ENCODE measurements around the gene LAMB4. TPM values are rescaled to one million over a fixed set of nuclear protein-coding genes. Genes with fewer than 3 reads are reported as not detected.

LAMB4 gene
- total RNA-seq, 1 donor from 2014 or later = 18.3 TPM

GRCh38 chr7:108087778-108088177 is 42.4 kb downstream of the LAMB4 start:
- no peaks in the 10 kb centered on the region for H3K27me3 Mint-ChIP-seq (ENCODE audit: low read depth)
- no peak for DNase-seq (ENCODE audit: low spot score in 2 of 2, unreplicated experiment in 2 of 2)
- TF ChIP-seq CTCF (IDR thresholded peaks at IDR 0.05; ENCODE audit: unreplicated experiment) = no peak
- peaks cover 4% of the 10 kb centered on the region for H3K36me3 Mint-ChIP-seq
- H3K4me1 Mint-ChIP-seq = peaks cover 35% of the 10 kb centered on the region
- peaks cover 5% of the 10 kb centered on the region for H3K9me3 Mint-ChIP-seq
- no peak overlapping the region for H3K4me3 Mint-ChIP-seq
- H3K27ac Mint-ChIP-seq = peak overlapping the region; percentile 35

GRCh38 chr7:108086962-108087361 is 43.2 kb downstream of the LAMB4 start:
- H3K27me3 Mint-ChIP-seq (ENCODE audit: low read depth) = no peaks in the 10 kb centered on the region
- H3K36me3 Mint-ChIP-seq = peaks cover 4% of the 10 kb centered on the region
- H3K4me3 Mint-ChIP-seq = no peak overlapping the region
- H3K4me1 Mint-ChIP-seq = peaks cover 30% of the 10 kb centered on the region
- H3K27ac Mint-ChIP-seq = peak overlapping the region; percentile 9
- DNase-seq (ENCODE audit: low spot score in 2 of 2, unreplicated experiment in 2 of 2) = no peak
- TF ChIP-seq CTCF (IDR thresholded peaks at IDR 0.05; ENCODE audit: unreplicated experiment) = no peak
- peaks cover 8% of the 10 kb centered on the region for H3K9me3 Mint-ChIP-seq

GRCh38 chr7:108086546-108086945 is 43.6 kb downstream of the LAMB4 start:
- Mint-ChIP-seq H3K4me1 (peaks cover 28% of the 10 kb centered on the region), H3K36me3 (peaks cover 7% of the 10 kb centered on the region), H3K27me3 (ENCODE audit: low read depth) (no peaks in the 10 kb centered on the region), H3K4me3 (no peak overlapping the region), H3K27ac (peak overlapping the region; percentile 9), H3K9me3 (peaks cover 12% of the 10 kb centered on the region)
- DNase-seq (ENCODE audit: low spot score in 2 of 2, unreplicated experiment in 2 of 2) = no peak
- TF ChIP-seq CTCF (IDR thresholded peaks at IDR 0.05; ENCODE audit: unreplicated experiment) = no peak

GRCh38 chr7:108083980-108084379 is 46.2 kb downstream of the LAMB4 start:
- Mint-ChIP-seq H3K27ac (no peak overlapping the region), H3K27me3 (ENCODE audit: low read depth) (no peaks in the 10 kb centered on the region), H3K36me3 (peaks cover 11% of the 10 kb centered on the region), H3K9me3 (peaks cover 17% of the 10 kb centered on the region), H3K4me3 (no peak overlapping the region), H3K4me1 (peaks cover 28% of the 10 kb centered on the region)
- no peak for TF ChIP-seq CTCF (IDR thresholded peaks at IDR 0.05; ENCODE audit: unreplicated experiment)
- DNase-seq (ENCODE audit: low spot score in 2 of 2, unreplicated experiment in 2 of 2) = no peak

- Mint-ChIP-seq H3K4me1 (peaks cover 39% of the 10 kb centered on the region), H3K36me3 (peaks cover 9% of the 10 kb centered on the region), H3K27me3 (ENCODE audit: low read depth) (no peaks in the 10 kb centered on the region), H3K9me3 (peaks cover 17% of the 10 kb centered on the region), H3K27ac (peak overlapping the region; percentile 89), H3K4me3 (no peak overlapping the region)
- DNase-seq (ENCODE audit: low spot score in 2 of 2, unreplicated experiment in 2 of 2) = no peak
- TF ChIP-seq CTCF (IDR thresholded peaks at IDR 0.05; ENCODE audit: unreplicated experiment) = no peak
Measured at GRCh38 chr7:108079648-108080591, 50.2 kb downstream of the LAMB4 start.
